ENCODE measurements around the gene GPHN.

DNA sequence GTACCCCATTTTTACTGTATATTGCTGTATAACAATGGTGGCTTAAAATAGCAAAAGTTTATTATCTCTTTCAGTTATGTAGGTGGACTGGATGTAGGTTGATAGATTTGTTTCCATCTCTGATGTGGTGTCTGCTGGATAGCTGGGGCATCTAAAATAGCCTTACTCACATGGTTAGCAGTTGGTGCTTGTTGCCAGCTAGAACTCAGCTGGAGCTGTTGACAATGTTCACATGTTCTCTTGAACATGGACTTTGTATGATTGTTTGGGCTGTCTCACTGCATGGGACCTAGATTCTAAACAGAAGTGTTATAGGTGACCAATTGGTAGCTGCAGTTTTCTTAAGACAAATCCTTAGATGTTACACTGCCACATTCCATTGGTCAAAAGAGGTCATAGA is 126.9 kb downstream of the GPHN start:
- TF ChIP-seq, protein P1, sequence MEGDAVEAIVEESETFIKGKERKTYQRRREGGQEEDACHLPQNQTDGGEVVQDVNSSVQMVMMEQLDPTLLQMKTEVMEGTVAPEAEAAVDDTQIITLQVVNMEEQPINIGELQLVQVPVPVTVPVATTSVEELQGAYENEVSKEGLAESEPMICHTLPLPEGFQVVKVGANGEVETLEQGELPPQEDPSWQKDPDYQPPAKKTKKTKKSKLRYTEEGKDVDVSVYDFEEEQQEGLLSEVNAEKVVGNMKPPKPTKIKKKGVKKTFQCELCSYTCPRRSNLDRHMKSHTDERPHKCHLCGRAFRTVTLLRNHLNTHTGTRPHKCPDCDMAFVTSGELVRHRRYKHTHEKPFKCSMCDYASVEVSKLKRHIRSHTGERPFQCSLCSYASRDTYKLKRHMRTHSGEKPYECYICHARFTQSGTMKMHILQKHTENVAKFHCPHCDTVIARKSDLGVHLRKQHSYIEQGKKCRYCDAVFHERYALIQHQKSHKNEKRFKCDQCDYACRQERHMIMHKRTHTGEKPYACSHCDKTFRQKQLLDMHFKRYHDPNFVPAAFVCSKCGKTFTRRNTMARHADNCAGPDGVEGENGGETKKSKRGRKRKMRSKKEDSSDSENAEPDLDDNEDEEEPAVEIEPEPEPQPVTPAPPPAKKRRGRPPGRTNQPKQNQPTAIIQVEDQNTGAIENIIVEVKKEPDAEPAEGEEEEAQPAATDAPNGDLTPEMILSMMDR (IDR thresholded peaks at IDR 0.05) = no peak
- no peak for TF ChIP-seq POLR2AphosphoS5 (IDR thresholded peaks at IDR 0.05)
- TF ChIP-seq POLR2A (IDR thresholded peaks at IDR 0.05) = no peak
